B cell (primary cell): ENCODE measurements around the gene TMC6. TPM values are rescaled to one million over a fixed set of nuclear protein-coding genes. Genes with fewer than 3 reads are reported as not detected.

Source experiments
- ATAC-seq: fragments of 200-7000 bp; cut with Tn5 transposase; one replicate; pipeline ENCODE4 v1.10.0; 2021; ENCODE audit warnings: low read depth, mild to moderate bottlenecking, moderate number of reproducible peaks, moderate library complexity
- CTCF ChIA-PET: fragments of 350-600 bp; sonication (Branson Sonifier 250); formaldehyde crosslinking; loops from one replicate; lab custom pipeline; 2021; ENCODE audit warnings: antibody characterized with exemption, inconsistent platforms; lab: Charles Lee
- POLR2A ChIA-PET: fragments of 350-600 bp; sonication (Branson Sonifier 250); formaldehyde crosslinking; loops from one replicate; lab custom pipeline; 2021; ENCODE audit warnings: antibody characterized with exemption; lab: Charles Lee
- DNase-seq: peaks from one replicate; pipeline ENCODE4 v3.0.0; 2013
- H2AFZ ChIP-seq: 2 replicates; pipeline ENCODE4 v1.6.1; 2012; ENCODE audit warnings: mild to moderate bottlenecking, low read depth, low read length; ENCODE audit not compliant: insufficient read depth, poor library complexity, severe bottlenecking
- H3K27ac ChIP-seq, 2 donors: 1 replicate in 1 of 2; 2 replicates in 1 of 2; pipeline ENCODE4 v1.5.1; 2012 to 2013; ENCODE audit warnings: low read length in 2 of 2, mild to moderate bottlenecking in 2 of 2, moderate library complexity in 1 of 2
- H3K27me3 ChIP-seq, 4 experiments: fragments of 200-600 bp in 1 of 4; sonication (generic) in 1 of 4; replicated peaks in 1 of 4; 1 replicate in 2 of 4; 2 replicates in 2 of 4; pipeline versions ENCODE4 v1.6.1 to v1.7.0; 2013 to 2016; ENCODE audit warnings: low read length in 3 of 4, mild to moderate bottlenecking in 2 of 4, mixed read lengths in 1 of 4, moderate library complexity in 1 of 4; ENCODE audit not compliant: insufficient read depth in 4 of 4, control insufficient read depth in 3 of 4; ENCODE audit errors: control extremely low read depth in 1 of 4
- H3K36me3 ChIP-seq, 2 experiments: replicated peaks in 1 of 2; 1 replicate in 1 of 2; 2 replicates in 1 of 2; pipeline versions ENCODE4 v1.6.1 to v1.7.1; 2013; ENCODE audit warnings: low read length in 1 of 2; ENCODE audit not compliant: insufficient read depth in 2 of 2, control insufficient read depth in 1 of 2; ENCODE audit errors: control extremely low read depth in 1 of 2, extremely low read depth in 1 of 2
- H3K4me1 ChIP-seq, 2 donors: fragments of 200-600 bp in 1 of 2; sonication (generic) in 1 of 2; 1 replicate in 1 of 2; 2 replicates in 1 of 2; pipeline versions ENCODE4 v1.5.1 to v1.6.1; 2013 to 2017; ENCODE audit warnings: low read length in 2 of 2; ENCODE audit not compliant: control insufficient read depth in 2 of 2, insufficient read depth in 2 of 2
- H3K4me2 ChIP-seq: replicated peaks from 2 replicates; pipeline ENCODE3; 2012; ENCODE audit warnings: mild to moderate bottlenecking, low read depth, low read length; ENCODE audit not compliant: poor library complexity, severe bottlenecking
- H3K4me3 ChIP-seq, 5 experiments: fragments of 200-600 bp in 1 of 5; sonication (generic) in 1 of 5; 1 replicate in 3 of 5; 2 replicates in 2 of 5; pipeline versions ENCODE4 v1.5.1 to v1.7.0; 2011 to 2016; ENCODE audit warnings: low read length in 4 of 5, mild to moderate bottlenecking in 4 of 5, low read depth in 2 of 5, control low read depth in 1 of 5, moderate library complexity in 1 of 5; ENCODE audit not compliant: insufficient read depth in 1 of 5; ENCODE audit errors: control extremely low read depth in 1 of 5, extremely low read depth in 1 of 5
- H3K79me2 ChIP-seq: fragments of 200-600 bp; sonication (generic); one replicate; pipeline ENCODE4 v1.6.0; 2016; ENCODE audit warnings: low read length; ENCODE audit not compliant: control insufficient read depth, insufficient read depth
- H3K9ac ChIP-seq: fragments of 200-600 bp; sonication (generic); 2 replicates; pipeline ENCODE4 v1.6.1; 2017; ENCODE audit warnings: mild to moderate bottlenecking, low read length, moderate library complexity
- H3K9me3 ChIP-seq, 3 donors: one replicate each; pipeline versions ENCODE4 v1.6.1 to v1.7.1; 2013; ENCODE audit warnings: low read length in 2 of 3; ENCODE audit not compliant: control insufficient read depth in 2 of 3, insufficient read depth in 1 of 3; ENCODE audit errors: control extremely low read depth in 1 of 3
- H4K20me1 ChIP-seq: 2 replicates; pipeline ENCODE4 v1.6.0; 2012; ENCODE audit warnings: mild to moderate bottlenecking, low read length; ENCODE audit not compliant: insufficient read depth, control insufficient read depth, poor library complexity, severe bottlenecking
- H3K27ac Mint-ChIP-seq: one replicate; pipeline ENCODE4 v1.8.0; 2021; ENCODE audit warnings: mixed read lengths
- H3K27me3 Mint-ChIP-seq: one replicate; pipeline ENCODE4 v1.8.0; 2021; ENCODE audit warnings: mixed read lengths
- H3K4me1 Mint-ChIP-seq: one replicate; pipeline ENCODE4 v1.8.0; 2021; ENCODE audit warnings: mixed read lengths
- H3K4me3 Mint-ChIP-seq: one replicate; pipeline ENCODE4 v1.8.0; 2021; ENCODE audit warnings: mixed read lengths
- H3K9me3 Mint-ChIP-seq: one replicate; pipeline ENCODE4 v1.8.0; 2022; ENCODE audit warnings: mixed read lengths; ENCODE audit not compliant: insufficient read depth
- CTCF ChIP-seq: fragments of 200-600 bp; IDR thresholded peaks from one replicate; pipeline ENCODE4 v1.8.0; 2022; ENCODE audit warnings: antibody characterized with exemption, mild to moderate bottlenecking
- EZH2 ChIP-seq: IDR thresholded peaks from 2 replicates; pipeline ENCODE4 v1.6.1; 2012; ENCODE audit warnings: borderline replicate concordance, low read depth, mild to moderate bottlenecking, moderate library complexity, low read length; ENCODE audit not compliant: insufficient read depth, poor library complexity, severe bottlenecking
- WGBS: methylation state at CpG from one replicate; pipeline ENCODE4 v1.1.5; 2013; ENCODE audit warnings: missing lambda C conversion rate; ENCODE audit not compliant: insufficient coverage; 5-methylcytosine and 5-hydroxymethylcytosine counted together
- intact Hi-C: fragments of 100-400 bp; cut with micrococcal nuclease; formaldehyde crosslinking; loops from one replicate; pipeline ENCODE4 v1.10.0; 2022
- polyA plus RNA-seq: library from polyadenylated mRNA; depleted of rRNA; stranded (reverse); fragments of >200 nt; gene quantifications from 2 replicates; pipeline ENCODE4 v1.2.3, GENCODE V29; 2012
- total RNA-seq, 2 donors: library from RNA; stranded (reverse); fragments of 120-200 nt in 1 of 2; gene quantifications; 1 replicate in 1 of 2; 2 replicates in 1 of 2; pipeline versions ENCODE4 v1.2.3 to v1.2.4, GENCODE V29; 2013 to 2022

TMC6 gene
- total and polyA plus RNA-seq, 2 donors (not counting 1 experiment from before 2014, with no cell fraction given), result 374 to 891 TPM

GRCh38 chr17:78133971-78134898 is 5.7 kb upstream of the TMC6 start:
- peak overlapping the region; percentile 100 for H3K4me2 ChIP-seq
- WGBS, result 33% methylated on average over 37 of the region's 39 CpGs
- TF ChIP-seq EZH2 (no peak), CTCF (peak; percentile 80)
- CTCF ChIA-PET, result interaction anchor here (0.8 to 14.1 kb wide), 17 partner anchors 7 to 288 kb away, joined by 3 to 357 read pairs (median 10); partner anchors contain the start of genes C17orf99, SYNGR2, TK1 and TMC6
- no peaks in the 10 kb centered on the region for H3K27me3 ChIP-seq
- peaks cover 80% of the 10 kb centered on the region for H4K20me1 ChIP-seq
- ATAC-seq (peak; percentile 7), DNase-seq (peak; percentile 90)
- POLR2A ChIA-PET, result interaction anchor here (0.6 to 22.6 kb wide), 8 partner anchors 10 to 1618 kb away, joined by 4 to 432 read pairs (median 9); partner anchors contain the start of gene SYNGR2
- peaks cover 0 to 70% of the 10 kb centered on the region in 2 experiments for H3K36me3 ChIP-seq
- peak overlapping the region; percentile 88 to 92 for H3K27ac ChIP-seq
- peak overlapping the region; percentile 91 for H3K9ac ChIP-seq
- intact Hi-C loops, result loop anchor here (1.0 to 10.0 kb wide), 7 partner anchors 13 to 1701 kb away; partner anchors contain the start of genes C17orf99, CBX4 and SYNGR2
- H3K4me3 ChIP-seq, result peak overlapping the region in 3 of 5 experiments; percentile 6 to 35 (median 23)
- Mint-ChIP-seq H3K27ac (peak overlapping the region; percentile 95), H3K9me3 (no peaks in the 10 kb centered on the region), H3K4me1 (peaks cover 79% of the 10 kb centered on the region), H3K27me3 (no peaks in the 10 kb centered on the region), H3K4me3 (peak overlapping the region; percentile 99)
- H2AFZ ChIP-seq, result no peak overlapping the region
- no peaks in the 10 kb centered on the region for H3K9me3 ChIP-seq
- H3K4me1 ChIP-seq, result peaks cover 66 to 88% of the 10 kb centered on the region in 2 donors
- peaks cover 59% of the 10 kb centered on the region for H3K79me2 ChIP-seq
